Measurements from ENCODE around the gene PSMB10. TPM values are rescaled to one million over a fixed set of nuclear protein-coding genes. Genes with fewer than 3 reads are reported as not detected.
A peak's percentile ranks its signal among the peaks of the same experiment; 100 is the strongest.

Gene PSMB10
- total and polyA plus RNA-seq, 12 donors, result 12.6 to 315 (median 62.1) TPM

- H3K36me3 ChIP-seq (replicated peaks in 1 of 2), result peaks cover 0 to 60% of the 10 kb centered on the region in 2 donors
Measured at GRCh38 chr16:67943619-67944504, 7.2 kb upstream of the PSMB10 start, which contains the start of gene LCAT. LCAT (minus strand) TSS chr16:67944120; CDS start chr16:67944101, 19 bp downstream.

GRCh38 chr16:67943256-67943618 is 6.6 kb upstream of the PSMB10 start:
- intact Hi-C loops (cut with DNase I), result no loop called here
- no peaks in the 10 kb centered on the region for H3K9me3 ChIP-seq (replicated peaks in 1 of 3)
- peaks cover 0 to 17% of the 10 kb centered on the region in 2 donors for H3K4me1 ChIP-seq (replicated peaks in 1 of 2)
- H3K27me3 ChIP-seq, result no peaks in the 10 kb centered on the region
- DNase-seq, result no peak
- 80 to 83% (median 81%) methylated on average over 1 to 6 of the region's 6 CpGs for WGBS, 4 donors
- H3K27ac ChIP-seq, result peak overlapping the region in 2 of 5 donors; percentile 7 to 67
- no peak overlapping the region for H3K4me3 ChIP-seq
- H3K36me3 ChIP-seq (replicated peaks in 1 of 2), result peaks cover 0 to 54% of the 10 kb centered on the region in 2 donors
- TF ChIP-seq CTCF (IDR thresholded peaks at IDR 0.05) (no peak), POLR2A (IDR thresholded peaks at IDR 0.05) (no peak)

More at GRCh38 chr16:67943619-67944504, 7.2 kb upstream of the PSMB10 start, which contains the start of gene LCAT:
- Histone ChIP-seq H3K9me3 (replicated peaks in 1 of 3) (no peaks in the 10 kb centered on the region), H3K27me3 (no peaks in the 10 kb centered on the region), H3K4me3 (no peak within 1 kb of the TSS), H3K4me1 (replicated peaks in 1 of 2) (peaks cover 0 to 17% of the 10 kb centered on the region in 2 donors), H3K27ac (peak within 1 kb of the TSS in 4 of 5 donors; percentile 1 to 67 (median 25))
- DNase-seq, result peak in 6 of 7 donors; percentile 69 to 80 (median 78)
- TF ChIP-seq CTCF (IDR thresholded peaks at IDR 0.05) (peak in 1 of 6 experiments; percentile 1), POLR2A (IDR thresholded peaks at IDR 0.05) (peak in 1 of 2 donors; percentile 60)
- WGBS, 4 donors, result 32 to 61% (median 47%) methylated on average over 7 to 23 of the region's 23 CpGs
- intact Hi-C loops (cut with DNase I), result no loop called here

- intact Hi-C loops (cut with DNase I), result no loop called here
- no peaks in the 10 kb centered on the region for H3K27me3 ChIP-seq
- WGBS, 4 donors, result 73 to 87% (median 82%) methylated on average over 2 to 27 of the region's 27 CpGs
- no peak for DNase-seq
- H3K36me3 ChIP-seq (replicated peaks in 1 of 2), result peaks cover 0 to 48% of the 10 kb centered on the region in 2 donors
- peaks cover 0 to 18% of the 10 kb centered on the region in 2 donors for H3K4me1 ChIP-seq (replicated peaks in 1 of 2)
- H3K27ac ChIP-seq, result peak overlapping the region in 2 of 5 donors; percentile 30 to 67
- H3K9me3 ChIP-seq (replicated peaks in 1 of 3), result no peaks in the 10 kb centered on the region
- TF ChIP-seq CTCF (IDR thresholded peaks at IDR 0.05), result no peak
- TF ChIP-seq POLR2A (IDR thresholded peaks at IDR 0.05), result no peak
- no peak overlapping the region for H3K4me3 ChIP-seq
Measured at GRCh38 chr16:67942510-67943255, 6.0 kb upstream of the PSMB10 start.

- WGBS, 4 donors, result 61 to 70% (median 65%) methylated on average over 3 to 6 of the region's 6 CpGs; no CpG with 5 or more reads in 1 of the 4 donors
- H3K36me3 ChIP-seq (replicated peaks in 1 of 2), result peaks cover 0 to 43% of the 10 kb centered on the region in 2 donors
- intact Hi-C loops (cut with DNase I), result no loop called here
- peaks cover 0 to 23% of the 10 kb centered on the region in 2 donors for H3K4me1 ChIP-seq (replicated peaks in 1 of 2)
- peak overlapping the region in 2 of 5 donors; percentile 30 to 67 for H3K27ac ChIP-seq
- no peak overlapping the region for H3K4me3 ChIP-seq
- peak; percentile 58 to 71 (median 62) for TF ChIP-seq CTCF (IDR thresholded peaks at IDR 0.05)
- no peak for TF ChIP-seq POLR2A (IDR thresholded peaks at IDR 0.05)
- no peaks in the 10 kb centered on the region for H3K9me3 ChIP-seq (replicated peaks in 1 of 3)
- H3K27me3 ChIP-seq, result no peaks in the 10 kb centered on the region
- DNase-seq, result peak in 6 of 7 donors; percentile 66 to 80 (median 74)
Measured at GRCh38 chr16:67942200-67942509, 5.5 kb upstream of the PSMB10 start.
